Esophagus squamous epithelium (tissue), 4 donors: ENCODE data around the gene BMF.

Source experiments
- CTCF ChIP-seq, 6 experiments: fragments of 450-650 bp in 4 of 6; fragments of 200-600 bp in 2 of 6; sonication (generic) in 2 of 6; IDR thresholded peaks; one replicate each; pipeline ENCODE4 v1.5.1; 2016 to 2019; ENCODE audit warnings: antibody characterized with exemption in 6 of 6, mild to moderate bottlenecking in 4 of 6, moderate library complexity in 4 of 6
- POLR2A ChIP-seq, 4 donors: fragments of 450-650 bp; IDR thresholded peaks; one replicate each; pipeline ENCODE4 v1.6.1; 2017; ENCODE audit warnings: antibody characterized with exemption in 4 of 4, mild to moderate bottlenecking in 4 of 4, moderate library complexity in 3 of 4

GRCh38 chr15:40092979-40093869 is 15.5 kb downstream of the BMF start:
- TF ChIP-seq CTCF (IDR thresholded peaks at IDR 0.05): no peak
- TF ChIP-seq POLR2A (IDR thresholded peaks at IDR 0.05): no peak
